HG02759 (cell line): Measurements from ENCODE around the gene BBS9.
"Not testable (repeated sequence)": the region's sequence is repeated elsewhere in the genome, so short reads cannot be mapped to it uniquely, and the experiment has no call there.

ENCODE experiments used
- ATAC-seq: cut with Tn5 transposase; IDR thresholded peaks from one replicate; pipeline ENCODE4 v1.9.1; 2021; ENCODE audit warnings: mild to moderate bottlenecking, moderate library complexity; ENCODE audit not compliant: unreplicated experiment

The BBS9 gene

DNA sequence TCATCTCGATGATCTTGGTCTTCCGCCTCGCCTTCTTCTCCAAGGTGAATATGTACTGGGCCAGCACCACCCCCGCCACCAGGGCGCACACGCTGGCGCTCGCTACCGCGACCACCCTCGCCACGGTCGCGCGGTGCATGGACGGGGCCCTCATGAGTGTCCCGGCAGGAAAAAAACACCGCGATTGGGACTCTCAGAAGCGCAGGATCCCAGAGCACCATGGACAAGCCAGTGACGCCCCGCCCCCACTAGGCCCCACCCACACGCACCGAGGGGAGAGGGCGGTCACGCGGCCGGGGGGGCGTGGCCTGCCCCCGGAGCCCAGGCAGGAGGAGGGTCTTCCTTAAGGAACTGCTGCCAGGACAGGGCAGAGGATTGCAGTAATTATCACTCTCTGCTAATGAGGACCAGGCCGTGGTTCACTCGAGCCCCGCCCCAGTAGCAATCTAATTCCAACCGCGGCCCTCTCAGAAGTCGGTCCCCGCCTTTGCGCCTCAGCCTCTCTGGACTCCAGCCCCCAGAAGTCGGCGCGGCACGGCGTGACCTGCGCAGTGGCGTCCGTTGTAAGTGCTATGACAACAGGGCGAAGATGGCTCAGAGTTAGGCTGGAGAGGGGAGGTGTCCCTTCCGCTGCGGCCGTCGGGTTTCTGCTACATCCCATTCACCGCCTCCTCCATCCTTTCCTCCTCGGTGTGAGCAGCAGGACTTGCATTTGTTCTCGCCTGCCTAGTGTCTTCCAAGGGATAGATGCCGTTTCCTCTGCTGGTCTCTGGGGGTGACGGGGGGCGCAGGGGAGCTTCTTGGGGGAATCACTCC, at the start of gene BBS9:
Gene BBS9, plus strand, starts transcription at position 575 of the 816 bp plus-strand sequence. CDS start 16,689 bp downstream, outside the sequence.
- peak; percentile 99 for ATAC-seq

DNA sequence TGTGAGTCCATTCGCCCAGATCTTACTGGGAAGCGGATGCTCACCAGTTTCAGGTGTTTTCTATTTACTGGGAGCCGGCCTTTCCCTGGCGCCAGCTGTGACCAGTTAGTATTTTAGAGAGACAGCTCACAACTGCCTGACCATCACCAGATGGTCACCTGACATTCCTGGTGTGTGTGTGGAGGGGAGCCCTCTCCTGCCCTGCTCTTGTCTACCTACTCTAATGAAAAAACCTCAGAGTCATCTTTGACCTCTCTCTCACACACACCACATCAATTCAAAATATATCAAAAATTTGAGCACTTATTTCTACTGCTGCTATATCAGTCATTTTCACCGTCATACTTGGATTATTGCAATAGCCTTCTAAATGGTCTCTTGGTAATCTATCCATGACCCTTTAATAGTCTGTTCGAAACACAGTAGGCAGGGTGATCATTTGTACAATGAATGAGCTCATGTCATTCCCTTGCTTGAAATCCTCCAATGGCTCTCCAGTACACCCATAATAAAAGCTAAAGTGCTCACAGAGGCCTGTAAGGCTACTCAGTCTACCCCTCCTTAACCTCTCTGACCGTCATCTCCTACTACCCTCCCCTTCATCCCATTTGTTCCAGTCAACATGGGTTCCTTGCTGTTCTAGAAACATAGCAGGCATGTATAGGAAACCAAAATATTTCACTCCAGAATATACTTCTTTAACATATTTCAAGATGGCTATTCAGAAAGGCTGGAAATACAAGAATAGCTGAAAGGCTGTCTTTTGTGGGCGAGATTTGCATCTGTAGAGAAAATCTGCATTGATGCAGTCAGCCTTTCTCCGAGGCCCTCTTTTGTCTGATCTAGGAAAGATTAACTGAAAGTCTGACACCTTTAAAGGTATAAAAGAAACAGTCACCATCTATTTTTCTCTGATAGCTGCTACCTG, 49.3 kb upstream of the BBS9 start:
- ATAC-seq: no peak

DNA sequence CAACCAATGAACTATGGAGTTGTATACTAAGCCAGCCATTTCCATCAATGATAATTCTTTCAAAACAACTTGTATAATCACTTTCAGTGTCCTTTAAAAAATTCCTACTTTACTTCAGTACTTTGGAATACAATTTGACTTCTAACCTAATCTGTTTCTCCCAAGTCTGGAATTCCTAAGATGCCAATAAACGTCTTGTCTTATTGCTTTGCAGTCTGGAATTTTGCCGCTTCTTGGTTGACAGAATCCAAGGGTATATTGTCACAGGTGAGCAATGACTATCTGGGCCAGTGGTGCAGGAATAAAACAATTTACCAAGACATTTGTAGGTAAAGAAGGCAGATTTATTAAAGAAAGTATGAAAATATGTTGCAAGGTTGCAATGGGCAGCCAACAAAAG, 42.0 kb upstream of the BBS9 start:
- no peak for ATAC-seq

DNA sequence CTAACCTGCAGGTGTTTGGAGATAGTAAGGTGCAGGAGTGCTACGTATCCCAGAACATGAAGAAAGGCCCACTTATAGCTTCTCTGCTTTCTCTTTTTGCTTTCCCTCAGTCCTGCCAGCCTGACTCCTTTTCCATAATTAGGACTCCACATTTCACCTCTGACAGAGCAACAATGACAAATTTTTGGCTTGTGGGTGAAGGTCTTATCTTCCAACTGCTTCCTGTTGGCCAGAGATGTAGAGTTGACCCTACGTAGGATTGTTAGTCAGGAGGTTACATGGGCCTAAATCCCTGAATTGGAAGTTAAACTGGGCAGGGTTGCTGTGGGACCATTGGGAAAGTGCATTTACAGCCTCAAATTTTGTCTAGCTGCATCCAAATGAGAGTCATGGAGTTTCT, 41.5 kb upstream of the BBS9 start:
- ATAC-seq: no peak

DNA sequence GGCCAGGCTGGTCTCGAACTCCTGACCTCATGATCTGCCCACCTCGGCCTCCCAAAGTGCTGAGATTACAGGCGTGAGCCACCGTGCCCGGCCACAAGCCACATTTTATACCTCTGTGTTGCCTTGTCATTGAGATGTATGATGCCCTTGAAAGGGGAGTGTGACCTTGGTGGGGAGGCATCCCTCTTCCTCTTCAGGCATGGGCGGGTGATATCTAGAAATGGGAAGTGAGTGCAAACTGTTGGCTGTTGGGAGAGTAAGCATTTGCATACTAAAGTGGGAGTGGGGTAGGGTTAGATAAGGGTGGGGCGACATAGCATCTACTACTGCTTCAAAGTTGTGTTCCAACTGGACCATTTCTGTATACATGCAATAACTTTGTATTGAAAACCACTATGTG, 40.2 kb upstream of the BBS9 start:
- no peak for ATAC-seq

DNA sequence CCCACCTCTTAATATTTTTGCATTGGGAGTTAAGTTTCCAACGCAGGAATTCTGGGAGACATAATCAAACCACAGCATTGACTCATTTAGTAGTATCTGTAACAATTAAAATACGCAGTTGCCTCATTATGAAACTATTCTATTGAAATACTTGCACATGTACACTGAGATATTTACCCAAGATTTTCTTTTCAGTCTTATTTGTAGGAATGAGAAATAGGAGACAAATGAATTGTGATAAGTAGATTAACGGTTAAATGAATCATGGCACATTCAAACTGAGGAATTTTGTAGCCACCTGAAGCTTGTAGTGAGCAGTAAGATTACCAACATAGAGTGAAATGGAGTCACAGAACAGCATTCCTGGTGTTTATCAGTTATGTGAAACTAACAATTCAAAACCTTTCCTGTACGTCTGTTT, 38.2 kb upstream of the BBS9 start:
- no peak for ATAC-seq

DNA sequence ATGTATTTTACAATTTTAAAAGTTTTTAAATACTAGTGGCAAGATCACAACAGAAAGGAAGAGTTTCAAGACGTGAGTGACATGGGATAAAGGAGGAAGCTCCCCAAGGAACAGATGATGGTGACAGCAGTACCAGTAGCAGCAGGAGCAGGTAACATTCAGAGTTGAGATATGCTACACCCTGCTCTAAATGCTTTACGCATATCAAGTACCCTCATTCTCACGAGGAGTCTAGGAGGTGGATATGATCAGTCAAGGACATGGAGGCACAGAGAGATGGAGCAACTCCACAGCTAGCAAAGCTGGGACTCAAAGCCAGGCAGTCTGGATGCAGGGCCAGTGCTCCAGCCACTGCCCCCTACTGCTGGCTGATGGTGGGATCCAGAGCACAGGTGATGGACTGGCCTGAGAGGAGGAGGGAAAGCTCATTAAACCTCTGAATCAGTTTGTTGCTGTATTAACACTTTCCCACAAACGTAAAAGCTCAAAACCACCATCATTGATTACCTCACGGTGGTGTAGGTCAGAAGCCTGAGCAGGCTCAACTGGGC, 37.6 kb upstream of the BBS9 start:
- no peak for ATAC-seq

DNA sequence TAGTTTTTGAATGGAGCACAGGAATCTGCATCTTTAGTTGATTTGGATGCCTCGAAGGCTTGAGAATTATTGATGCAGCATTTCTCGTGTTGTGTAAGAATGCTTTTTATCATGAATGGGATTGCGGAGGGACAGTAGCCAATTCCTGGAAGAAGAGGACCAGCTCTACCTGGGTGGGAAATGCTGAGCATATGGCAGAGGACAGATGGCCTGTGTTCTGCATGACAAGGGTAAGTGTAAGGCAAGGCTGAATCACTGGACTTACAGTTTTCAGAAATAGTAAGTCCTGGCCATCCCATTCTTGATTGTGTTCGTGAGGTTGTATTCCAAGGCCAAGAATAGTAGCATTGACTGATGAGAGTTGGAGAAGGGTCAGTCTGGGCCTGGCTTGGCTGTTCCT, 36.1 kb upstream of the BBS9 start:
- ATAC-seq: no peak

DNA sequence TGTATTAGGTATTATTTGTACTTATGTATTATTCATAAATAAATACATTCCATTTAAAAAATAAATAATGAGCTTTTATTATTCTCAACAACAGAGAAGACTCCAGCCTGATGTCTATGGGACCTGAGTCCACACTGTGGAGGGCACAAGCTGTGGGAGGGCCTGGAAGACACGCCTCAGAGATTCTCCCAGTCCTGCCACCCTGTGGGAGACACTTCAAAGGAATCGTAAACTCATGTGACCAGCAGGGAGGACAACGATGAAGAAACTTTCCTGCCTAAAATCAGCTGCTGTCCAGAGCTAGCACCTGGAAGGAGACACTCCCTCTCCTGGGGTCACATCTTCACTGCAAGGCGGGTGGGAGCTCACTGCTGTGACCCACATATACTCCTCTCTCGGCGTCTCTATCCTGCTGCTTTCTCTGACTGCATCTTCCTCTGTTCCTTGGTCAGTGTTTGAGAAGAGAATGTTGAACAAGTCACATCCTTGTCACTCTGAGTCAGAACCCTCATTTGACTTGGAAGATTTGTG, 34.6 kb upstream of the BBS9 start:
- ATAC-seq: not testable (repeated sequence)

DNA sequence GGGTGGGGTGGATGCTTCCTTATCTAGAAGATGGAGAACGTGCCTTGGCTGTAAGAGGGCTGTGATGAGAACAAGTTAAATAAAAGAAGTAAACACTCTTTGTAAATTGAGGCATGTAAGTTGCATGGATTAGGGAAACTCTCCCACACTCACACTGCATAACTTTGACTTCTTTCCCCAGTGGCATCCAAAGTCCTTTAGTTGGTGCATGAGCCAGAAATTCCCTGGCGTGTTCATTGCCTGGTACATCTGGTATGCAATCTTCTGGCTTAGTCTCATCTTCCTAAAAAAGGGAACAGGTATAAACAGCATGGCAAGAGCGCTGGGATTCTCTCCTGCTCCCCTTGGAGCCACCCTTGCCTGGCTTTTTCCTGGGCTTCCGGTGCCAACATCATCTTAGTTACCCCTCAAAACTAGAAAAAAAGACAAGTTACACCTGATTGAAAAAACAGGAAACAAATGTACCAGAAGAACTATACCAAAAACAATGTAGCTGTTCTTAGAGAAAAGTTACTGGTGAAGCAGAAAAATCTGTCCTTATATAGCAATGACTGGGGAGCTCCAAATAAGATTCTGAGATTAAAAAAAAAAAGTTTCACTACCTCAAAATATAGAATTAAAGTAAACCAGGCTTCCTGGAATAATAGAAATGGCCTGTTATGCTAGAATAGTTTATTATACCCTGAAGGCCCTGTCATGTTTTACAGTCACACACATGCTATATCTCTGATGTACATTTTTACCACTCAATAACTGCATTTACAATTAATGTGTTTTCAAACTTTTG, 30.0 kb upstream of the BBS9 start:
- no peak for ATAC-seq

DNA sequence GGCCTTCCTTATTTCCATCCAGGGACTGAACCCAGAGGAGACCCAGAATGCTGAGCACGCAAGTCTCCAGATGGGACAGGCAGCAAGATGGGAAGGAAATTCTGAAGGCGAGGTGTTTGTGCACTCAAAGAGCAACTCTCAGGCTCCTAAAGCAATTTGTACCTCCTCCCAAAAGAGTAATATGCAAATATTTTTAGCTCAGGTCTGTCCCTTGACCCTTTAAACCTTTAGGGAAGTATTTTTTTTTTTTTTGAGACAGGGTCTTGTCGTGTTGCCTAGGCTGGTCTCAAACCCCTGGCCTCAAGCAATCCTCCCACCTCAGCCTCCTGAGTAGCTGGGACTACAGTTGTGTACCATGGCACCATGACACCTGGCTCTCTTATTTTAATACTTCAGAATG, 28.6 kb upstream of the BBS9 start:
- no peak for ATAC-seq

DNA sequence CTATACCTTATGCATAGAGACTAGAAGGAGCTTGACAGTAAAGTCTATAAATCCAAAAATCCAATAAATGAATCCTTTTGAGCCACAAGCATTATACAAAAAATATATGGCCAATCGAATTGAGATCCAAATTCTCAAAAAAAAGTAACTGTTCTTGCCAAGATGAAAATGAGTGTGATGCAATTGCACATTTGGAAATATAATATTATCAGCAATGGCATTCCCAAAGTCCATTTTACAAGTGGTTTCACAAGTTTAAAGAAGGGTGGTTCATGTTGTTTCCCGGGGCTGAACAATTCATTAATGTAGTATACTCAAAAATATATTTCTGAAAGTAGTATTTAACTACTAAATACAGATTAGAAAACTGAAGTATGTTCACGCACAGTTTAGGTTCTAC, 27.5 kb upstream of the BBS9 start:
- ATAC-seq: no peak

DNA sequence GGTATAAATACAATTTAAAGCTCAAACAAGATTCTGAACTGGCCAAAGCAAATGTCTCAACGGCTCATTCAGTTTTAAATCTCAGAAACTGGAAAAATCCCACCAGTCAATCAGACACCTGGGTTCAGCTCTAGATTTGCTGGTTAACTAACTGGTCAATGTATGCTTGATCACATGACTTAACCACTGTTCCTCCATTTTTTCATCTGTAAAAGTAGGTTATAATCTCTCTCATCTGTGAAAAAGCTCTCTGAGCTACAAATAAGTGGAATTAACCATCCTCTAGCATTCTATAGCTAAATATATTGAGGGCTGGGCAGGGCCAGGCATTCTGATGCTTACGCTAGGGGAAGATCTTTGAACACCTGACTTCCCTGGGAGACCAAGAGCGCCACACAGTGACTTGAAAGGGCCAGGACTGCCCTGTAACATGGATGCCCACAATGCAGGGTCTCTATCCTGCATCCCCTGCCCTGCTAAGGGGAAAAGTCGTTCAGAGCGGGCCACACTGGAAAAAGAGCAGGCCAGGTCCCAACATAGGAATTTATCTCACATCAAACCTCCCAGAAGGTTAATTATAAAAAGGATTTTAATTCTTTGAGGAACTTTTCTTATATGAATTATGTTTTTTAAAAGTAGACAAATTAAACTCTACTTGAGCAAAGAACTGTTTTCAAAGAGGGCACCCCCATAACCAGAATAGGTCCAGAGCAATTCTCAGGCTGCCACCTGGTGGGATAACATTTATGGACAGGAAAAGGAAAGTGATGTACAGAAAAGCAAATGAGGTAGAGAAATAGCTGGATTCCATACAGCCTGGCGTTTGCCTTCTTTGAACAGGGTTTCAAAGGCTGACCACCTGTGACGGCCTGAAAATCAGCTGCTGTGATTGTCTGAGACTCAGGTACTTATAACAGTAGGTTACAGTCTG, 22.0 kb upstream of the BBS9 start:
- ATAC-seq: peak; percentile 33

DNA sequence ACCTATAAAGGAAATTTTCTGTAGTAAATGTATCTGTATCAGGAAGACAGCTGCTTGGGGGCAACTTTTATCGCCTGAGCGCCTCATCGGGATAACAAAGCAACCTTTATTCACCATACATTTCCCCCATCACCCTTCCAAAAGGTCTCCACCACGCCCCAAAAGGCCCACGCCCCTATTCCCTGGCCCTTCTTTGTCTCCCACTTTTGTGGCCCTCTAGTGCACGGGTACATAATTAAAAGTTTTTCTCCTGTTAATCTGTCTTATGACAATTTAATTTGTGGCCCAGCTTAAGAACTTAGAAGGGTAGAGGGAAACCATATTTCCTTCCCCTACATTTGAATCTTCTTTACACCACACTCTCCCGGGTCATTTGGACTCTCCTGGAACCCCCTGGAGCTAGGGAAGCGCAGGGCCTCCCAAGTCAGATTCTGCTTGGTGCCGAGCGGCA, 20.8 kb upstream of the BBS9 start:
- peak; percentile 7 for ATAC-seq

DNA sequence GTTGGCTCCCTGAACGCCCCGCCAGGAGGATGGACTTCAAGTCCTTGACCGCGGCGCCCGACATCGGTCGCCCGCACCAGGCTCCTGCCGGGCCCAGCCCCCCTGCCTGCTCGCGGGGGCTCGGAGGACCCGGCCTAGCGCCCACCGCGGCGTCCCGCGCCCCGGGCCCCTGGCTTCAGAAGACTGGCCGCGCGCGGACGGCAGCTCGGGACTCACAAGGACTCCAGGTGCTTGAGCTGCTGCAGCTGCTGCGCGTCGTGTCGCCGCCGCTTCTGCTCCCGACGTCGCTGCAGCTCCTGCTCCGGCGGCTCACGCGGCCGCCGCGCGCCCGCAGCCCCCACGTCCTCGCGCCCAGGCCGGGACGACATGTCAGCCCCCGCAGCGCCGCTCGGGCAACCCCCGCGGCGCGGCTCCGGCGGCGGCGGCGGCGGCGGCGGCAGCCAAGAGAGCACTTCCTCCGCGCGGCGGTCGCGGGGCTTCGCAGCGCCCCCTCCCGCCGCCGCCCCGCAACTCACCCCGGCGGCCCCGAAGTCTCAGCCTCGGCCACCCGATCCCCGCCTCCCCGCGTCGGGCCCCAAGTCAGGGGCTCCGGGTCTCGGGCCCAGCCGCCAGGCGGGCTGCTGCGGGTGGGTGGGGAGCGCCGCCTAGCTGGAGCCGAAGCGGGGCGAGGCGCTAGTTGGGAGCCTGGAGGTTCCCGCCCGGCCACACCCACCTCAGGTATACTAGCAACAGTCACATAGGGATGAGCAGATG, 20.2 kb upstream of the BBS9 start, which contains the start of gene RP9:
Gene RP9, minus strand, starts transcription at position 400 of the 753 bp plus-strand sequence. Its CDS starts 32 bp downstream, at position 368.
- ATAC-seq: peak; percentile 91

DNA sequence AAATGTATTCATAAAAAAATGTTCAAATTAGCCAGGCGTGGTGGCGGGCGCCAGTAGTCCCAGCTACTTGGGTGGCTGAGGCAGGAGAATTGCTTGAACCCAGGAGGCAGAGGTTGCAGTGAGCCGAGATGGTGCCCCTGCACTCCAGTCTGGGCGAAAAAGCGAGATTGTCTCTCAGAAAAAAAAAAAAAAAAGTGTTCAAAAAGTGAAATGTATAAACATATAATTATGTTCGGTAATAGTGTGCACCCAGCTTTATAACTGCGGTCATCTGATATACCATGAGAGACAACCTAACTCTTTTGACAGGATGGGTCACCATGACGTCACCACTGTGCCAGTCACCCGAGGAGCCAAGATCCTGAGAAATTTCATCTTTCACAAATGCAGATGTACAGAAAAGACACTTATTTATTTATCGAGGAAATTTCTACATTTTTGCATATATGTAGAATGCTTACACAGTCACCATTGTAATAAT, 19.6 kb upstream of the BBS9 start:
- ATAC-seq: no peak

DNA sequence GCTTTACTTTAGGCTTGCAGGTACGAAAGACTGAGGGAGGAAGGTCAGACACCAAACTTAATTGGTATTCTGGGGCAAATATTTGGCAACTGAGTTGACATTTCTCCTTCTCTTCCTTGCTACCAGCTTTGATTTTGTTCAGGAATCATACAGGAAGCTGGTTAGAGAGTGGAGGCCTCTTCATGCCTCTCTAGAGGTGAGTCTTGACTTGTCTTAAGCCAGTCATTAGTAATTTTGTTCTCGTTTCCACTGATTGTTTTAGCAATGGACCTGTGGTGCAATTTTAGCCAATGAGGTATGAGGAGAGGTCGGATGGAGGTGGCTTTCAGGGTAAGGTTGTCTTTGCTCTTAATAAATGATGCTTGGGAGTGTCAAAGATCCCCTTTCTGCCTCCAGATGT, 17.8 kb upstream of the BBS9 start:
- no peak for ATAC-seq

DNA sequence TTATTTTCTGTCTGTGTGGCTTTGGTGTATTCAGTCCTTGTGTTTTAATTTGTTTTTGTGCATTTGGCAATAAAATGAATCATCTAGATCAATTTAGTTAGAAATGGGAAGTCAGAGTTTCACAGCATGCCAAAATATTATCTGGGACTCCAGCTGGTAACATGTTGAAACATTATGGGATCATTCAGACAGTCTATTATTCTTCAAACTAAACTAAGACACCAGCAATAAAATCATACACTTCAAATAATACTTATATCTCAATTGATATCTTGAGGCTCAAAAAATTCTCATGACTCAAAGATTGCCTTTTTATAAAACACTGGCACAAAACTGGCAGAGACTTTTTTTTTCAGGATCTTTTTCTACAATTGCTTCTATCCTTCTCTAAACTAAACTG, 14.4 kb upstream of the BBS9 start:
- no peak for ATAC-seq
